Measurements from ENCODE around the gene TPD52L2.
"Not testable (repeated sequence)": the region's sequence is repeated elsewhere in the genome, so short reads cannot be mapped to it uniquely, and the experiment has no call there.

The TPD52L2 gene

DNA sequence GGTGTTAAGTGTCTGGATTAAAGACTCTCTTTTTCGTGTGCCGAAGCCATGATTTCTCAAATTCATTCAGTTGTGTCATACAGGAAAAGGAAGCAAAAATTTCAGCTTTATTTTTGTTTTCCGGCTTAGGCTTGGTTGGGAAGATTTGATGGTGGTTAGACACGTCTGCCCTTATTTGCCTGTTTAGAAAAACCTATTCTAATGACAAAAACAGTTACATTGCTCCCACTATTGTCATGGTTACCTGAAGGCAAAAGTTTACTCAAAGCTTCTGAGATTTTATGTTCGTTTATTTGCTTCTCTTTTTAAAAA is 30.8 kb downstream of the TPD52L2 start:
- DNase-seq (ENCODE audit: low spot score): peak; percentile 32

DNA sequence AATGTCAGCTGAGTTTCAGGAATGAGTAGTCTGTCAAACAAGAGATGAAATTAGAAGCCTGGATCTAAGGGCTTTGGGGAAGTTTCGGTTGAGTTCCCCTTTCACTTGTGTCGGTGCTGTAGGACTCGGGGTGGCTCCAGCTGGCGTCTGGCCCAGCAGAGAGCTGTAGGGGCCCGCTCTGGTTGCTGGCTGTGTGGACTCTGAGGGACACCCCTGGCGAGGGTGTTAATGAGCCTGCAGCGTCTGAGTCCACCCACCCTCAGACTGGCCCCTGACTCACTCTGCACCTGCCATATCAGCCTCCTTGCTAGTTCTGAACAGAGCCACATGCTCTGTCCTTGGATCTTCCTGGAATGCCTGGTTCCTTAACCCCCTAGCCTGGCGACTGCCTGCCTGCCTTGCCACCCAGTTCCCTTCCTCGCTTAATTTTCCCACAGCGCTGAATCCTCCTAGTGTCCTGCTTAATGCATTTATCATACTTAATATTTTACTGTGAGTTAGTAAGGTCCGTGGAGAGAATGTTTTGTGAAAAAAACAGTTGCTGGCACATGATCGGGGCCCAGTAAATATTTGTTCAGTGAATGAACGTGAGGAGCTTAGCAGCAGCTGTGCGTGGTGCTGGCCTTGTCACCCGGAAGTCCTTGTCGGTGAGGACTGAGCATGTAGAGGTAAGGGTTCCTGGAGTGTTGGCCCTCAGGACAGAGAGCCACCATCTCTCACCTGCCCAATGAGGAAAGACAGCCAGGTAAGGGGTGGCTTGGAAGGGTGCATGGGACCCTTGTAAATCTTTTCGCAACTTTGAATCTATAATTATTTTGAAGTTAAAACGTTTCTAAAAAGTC is 31.4 kb downstream of the TPD52L2 start:
- peak; percentile 71 for DNase-seq (ENCODE audit: low spot score)

DNA sequence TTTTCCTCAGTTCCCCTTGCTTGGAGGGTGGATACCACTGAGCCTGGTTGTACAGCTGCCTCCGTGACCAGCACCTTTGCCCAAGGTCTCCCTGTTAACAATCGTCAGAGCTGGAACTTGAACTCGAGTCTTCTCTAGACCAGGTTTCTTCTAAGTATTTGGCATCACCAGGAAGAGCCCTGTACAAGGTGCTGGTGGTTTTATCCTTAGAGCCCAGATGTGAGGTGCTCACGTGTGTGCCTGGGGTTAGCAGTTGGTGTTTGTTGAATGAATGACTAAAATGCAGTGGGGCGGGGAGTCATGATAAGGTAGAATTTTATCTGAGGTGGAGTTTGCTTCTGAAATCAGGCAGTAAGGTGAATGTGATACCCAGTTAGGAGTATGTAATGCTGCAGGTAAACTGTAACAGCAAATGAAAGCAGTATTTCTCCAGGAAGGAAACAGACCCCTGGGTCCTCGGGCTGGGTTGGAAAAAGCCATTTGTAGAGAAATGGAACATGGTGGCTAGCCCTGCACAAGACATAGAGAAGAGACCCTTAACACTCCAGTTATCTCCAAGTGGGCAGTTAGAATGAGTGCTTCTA is 33.0 kb downstream of the TPD52L2 start:
- no peak for DNase-seq (ENCODE audit: low spot score)

DNA sequence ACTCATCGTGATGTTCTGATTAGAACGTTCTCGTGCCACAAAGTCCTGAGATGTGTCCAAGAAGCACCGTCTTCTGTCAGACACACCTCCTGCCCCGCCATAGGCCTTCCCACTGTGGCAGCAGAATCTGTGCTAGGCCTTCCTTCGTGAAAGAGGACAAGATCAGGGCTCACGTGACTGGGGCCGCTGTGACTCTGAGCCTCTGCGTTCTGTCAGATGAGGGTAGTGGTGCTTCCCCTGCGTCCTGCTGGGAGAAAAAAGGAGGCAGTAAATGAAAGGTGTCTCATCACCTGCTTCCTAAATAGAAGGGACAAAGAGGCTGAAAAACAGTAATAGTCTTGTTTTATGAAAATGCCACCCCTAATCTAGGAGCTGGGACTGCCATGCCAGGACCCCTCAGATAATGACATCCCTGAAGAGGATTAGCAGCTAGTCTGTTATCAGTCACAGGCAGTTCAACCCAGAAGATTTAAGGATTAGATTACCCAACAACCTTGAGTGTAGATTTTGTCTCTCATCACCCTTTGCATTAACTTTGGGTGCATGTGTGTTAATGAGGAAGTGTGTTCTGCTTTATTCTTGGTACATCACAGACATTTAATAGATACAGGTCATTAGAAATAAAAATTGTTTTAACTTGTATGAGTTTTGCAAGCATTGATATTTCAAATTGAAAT is 34.0 kb downstream of the TPD52L2 start:
- no peak for DNase-seq (ENCODE audit: low spot score)

DNA sequence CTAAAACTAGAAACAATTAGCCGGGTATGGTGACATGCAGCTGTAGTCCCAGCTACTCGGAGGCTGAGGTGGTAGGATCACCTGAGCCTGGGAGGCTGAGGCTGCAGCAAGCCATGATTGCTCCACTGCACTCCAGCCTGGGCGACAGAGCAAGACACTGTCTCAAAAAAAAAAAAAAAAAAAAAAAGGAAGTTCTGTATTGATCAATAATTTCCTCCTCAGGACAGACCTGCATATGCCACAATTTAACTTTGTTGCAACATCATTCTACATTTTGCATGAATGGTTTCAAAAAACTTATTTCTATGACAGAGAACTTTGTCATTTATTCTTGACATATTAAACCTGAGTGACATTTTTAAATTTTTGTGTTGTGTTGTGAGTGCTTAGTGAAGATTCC is 35.3 kb downstream of the TPD52L2 start:
- DNase-seq (ENCODE audit: low spot score): no peak

DNA sequence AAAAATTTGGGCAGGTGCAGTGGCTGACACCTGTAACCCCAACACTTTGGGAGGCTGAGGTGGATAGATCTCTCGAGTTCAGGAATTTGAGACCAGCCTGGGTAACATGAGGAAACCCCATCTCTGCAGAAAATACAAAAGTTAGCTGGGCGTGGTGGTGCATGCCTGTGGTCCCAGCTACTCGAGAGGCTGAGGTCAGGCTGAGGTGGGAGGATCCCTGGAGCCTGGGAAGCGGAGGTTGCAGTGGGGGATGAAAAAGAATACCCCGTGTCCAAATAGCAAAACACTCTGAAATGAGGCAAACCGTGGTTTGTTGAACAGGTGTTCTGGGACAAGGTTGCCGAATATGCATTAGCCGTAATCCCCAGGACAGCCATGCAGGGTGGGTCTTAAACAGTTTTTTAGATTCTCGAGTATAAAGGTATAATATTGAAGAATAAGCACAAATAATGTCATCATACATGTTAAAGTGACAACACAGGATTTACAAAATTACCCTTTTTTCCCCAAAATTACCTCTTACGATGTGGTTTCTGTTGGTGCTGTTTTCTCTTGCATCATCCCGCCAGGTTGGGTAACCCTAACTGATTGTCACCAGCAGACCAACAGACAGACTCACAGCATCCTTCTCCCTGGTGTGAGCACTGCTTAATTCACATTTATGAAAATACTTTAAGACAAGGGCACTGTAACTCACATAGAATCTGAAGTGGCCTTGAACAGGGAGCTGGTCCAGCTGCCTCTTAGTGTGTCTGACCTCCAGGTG is 38.9 kb downstream of the TPD52L2 start:
- DNase-seq (ENCODE audit: low spot score): no peak

DNA sequence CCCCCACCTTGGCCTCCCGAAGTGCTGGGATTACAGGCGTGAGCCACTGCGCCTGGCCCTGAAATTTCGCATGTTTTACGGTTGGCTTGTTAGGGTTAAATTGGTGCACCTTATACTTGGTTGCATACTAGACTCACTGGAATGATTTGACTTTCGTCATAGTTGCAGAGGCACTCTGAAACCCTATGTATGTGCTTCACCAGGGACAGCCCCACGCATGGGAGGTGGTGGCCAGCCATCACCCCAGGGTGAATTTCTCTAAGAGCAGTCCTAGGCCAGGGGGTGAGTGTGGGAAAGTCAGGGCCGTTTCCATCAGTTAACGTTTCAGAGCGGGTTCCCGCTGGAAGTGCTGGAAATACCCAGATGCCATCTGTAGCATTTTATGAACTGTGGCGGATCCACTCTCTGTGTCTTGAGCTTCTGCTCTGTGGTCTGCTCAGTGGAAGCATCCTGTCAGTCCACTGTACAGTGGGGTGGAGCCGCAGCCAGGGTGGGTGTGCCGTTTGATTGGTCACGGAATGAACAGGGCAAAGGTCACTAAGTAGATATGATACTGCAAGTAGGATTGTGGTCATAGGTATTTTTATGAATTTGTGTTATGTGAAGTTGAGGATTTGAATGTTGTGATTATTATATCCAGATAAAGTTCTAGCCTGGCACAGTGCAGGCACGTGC is 43.1 kb downstream of the TPD52L2 start:
- DNase-seq (ENCODE audit: low spot score): peak; percentile 29

DNA sequence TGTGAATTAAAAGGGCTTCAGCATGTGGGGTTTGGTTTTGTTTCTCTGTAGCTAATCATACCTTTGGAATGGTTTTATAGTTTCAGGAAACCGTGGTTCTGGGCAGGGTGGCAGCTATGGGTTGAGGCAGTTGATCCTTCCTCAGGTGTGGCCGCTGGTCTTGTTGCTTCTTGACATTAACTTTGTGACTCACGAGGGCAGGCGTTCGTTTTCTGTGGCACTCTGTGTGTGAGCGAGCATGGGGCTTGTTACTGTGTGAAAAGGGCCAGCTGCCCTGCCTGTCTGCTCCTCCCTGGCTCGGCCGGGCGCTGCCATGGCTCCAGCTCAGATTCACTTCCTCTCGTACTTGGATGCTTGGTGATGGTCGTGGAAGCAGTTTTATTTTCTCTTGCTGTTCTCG is 46.1 kb downstream of the TPD52L2 start:
- peak; percentile 87 for DNase-seq (ENCODE audit: low spot score)

DNA sequence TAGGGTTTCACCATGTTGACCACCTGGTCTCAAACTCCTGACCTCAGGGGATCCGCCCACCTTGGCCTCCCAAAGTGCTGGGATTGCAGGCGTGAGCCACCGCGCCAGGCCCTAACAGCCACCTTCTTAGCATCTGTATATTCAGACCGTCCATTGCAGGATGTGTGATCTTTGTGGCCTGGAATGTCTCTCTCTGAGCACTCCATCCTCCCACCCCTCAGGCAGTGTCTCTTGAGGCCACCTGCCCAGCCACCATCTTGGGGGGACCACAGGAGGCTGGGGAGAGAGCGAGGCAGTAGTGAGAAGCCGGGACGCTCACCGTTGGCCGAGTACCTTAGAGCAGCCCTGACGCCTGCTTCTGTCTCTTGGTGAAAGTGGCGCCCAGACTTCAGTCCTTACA is 48.7 kb downstream of the TPD52L2 start:
- no peak for DNase-seq (ENCODE audit: low spot score)

DNA sequence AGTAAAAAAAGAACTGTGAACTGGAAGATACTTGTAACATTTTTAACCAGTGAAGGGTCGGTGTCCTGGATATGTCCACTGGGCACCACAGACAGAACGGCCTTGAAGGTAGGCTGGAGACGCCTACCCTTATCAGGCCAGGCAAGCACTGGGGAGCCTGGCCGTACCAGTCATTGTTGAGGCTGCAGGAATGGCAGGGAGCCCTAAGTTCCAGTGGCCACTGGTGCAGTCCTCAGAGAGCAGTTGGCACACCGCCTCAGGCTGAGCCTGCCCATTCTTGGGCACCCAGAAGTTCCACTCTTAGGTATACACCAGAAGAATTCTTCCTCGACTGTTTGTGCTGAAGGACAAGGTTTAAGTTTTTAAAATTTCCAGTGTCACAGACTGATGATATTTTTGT is 50.4 kb downstream of the TPD52L2 start:
- no peak for DNase-seq (ENCODE audit: low spot score)

DNA sequence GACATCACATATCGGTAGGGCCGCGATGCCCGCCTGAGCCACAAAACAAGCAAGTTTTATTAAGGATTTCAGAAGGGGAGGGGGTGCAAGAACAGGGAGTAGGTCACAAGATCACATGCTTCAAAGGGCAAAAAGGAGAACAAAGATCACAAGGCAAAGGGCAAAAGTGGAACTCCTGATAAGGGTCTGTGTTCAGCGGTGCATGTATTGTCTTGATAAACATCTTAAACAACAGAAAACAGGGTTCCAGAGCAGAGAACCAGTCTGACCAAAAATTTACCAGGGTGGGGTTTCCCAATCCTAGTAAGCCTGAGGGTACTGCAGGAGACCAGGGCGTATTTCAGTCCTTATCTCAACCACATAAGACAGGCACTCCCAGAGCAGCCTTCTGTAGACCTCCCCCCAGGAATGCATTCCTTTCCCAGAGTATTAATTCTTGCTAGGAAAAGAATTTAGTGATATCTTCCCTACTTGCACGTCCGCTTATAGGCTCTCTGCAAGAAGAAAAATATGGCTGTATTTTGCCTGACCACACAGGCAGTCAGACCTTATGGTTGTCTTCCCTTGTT is 51.4 kb downstream of the TPD52L2 start:
- DNase-seq (ENCODE audit: low spot score): not testable (repeated sequence)

DNA sequence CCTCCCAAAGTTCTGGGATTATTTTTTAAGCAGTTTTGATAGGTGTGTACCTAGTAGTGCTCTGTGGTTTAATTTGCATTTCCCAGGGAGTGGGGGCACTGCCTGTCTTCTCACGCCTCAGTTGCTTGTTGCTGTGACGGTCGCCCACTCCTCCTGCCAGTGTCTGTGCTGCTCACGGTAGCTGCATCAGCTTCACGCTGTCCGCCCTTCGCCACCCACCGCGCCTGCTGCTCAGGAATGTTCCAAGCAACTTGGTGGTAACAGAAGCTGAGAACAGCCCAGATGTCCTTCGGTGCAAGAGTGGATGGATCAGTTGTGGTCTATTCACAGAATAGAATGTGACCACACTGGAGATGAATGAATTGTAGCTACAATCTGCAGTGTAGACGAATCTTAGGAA is 52.7 kb downstream of the TPD52L2 start:
- peak; percentile 46 for DNase-seq (ENCODE audit: low spot score)

DNA sequence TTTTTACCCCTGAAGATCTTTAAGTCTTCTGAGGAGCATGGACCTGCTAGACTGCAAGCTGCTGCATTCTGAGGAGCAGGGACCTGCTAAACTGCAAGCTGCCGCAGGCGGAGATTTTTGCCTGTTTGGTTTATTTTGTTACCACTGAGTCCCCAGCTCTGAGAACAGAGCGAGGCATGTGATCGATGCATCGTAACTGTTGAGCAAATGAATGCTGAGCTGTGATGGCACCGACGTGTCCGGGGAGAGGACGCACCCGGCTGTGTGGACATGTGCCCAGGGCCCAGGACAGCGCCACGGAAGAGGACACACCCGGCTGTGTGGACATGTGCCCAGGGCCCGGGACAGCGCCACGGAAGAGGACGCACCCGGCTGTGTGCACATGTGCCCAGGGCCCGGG is 54.1 kb downstream of the TPD52L2 start:
- DNase-seq (ENCODE audit: low spot score): no peak

DNA sequence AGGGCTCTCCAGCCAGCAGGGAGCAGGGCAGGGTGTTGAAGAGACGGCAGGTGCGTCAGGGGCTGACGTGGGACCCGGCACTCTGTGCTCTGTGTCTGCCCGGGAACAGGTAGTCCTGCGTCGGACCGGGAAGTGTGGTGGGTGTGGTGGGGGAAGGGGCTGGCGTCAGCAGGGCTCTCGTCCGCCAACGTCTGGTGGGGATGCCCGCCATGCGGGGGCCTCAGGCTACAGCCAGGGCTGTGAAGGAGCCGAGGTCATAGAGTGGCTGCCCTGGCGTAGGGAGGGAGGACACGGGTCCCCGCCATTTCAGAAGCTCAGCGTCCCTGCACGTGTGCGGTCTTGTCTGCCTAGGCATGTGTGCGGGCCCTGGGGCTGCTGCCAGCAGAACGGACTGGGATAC is 55.2 kb downstream of the TPD52L2 start:
- DNase-seq (ENCODE audit: low spot score): no peak

DNA sequence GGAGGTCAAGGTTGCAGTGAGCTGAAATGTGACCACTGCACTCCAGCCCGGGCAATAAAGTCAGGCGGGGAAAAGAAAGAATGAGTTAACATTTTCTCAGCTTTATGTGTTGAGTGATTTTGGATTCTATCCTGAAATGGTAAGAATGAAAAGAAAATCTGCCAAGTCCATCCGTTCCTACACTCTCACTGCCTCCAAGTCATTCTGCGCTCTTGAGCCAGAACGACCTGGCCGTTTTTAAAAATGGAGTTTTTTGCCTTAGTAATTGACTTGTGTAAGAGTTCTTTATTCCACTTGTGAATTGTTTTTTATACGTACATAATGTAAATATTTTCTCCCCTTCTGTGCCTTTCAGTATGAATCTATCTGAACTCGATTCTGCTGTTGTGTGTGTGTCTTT is 58.6 kb downstream of the TPD52L2 start:
- DNase-seq (ENCODE audit: low spot score): no peak

DNA sequence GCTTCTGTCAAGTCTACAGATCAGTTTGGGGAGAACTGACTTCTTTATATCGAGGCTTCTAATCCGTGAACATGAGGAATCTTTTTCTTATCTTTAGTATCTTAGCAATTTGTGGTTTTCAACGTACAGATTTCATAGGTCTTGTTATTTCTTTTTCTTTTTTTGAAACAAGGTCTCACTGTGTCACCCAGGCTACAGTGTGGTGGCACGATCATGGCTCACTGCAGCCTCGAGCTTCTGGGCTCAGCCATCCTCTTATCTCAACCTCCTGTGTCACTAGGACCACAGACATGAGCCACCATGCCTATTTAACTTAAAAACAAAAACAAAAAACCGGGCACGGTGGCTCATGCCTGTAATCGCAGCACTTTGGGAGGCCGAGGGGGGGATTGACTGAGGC is 59.2 kb downstream of the TPD52L2 start:
- no peak for DNase-seq (ENCODE audit: low spot score)

DNA sequence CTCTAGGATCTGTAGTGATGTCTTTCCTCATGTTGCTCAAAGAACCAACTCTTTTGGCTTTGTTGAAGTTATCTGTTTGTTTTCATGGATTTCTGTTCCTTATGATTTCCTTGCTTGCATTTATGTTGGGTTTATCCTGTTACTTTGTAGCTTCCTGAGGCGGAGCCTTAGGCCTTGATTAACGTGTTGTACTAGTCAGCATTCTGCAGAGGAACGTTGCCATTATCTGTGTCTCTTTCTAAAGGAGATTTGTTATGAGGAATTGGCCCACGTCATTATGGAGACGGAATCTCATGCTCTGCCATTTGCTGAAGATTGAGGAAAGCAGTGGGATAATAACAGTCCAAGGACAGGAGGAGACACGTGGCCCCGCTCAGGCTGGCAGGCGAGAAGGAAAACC is 61.2 kb downstream of the TPD52L2 start:
- no peak for DNase-seq (ENCODE audit: low spot score)

DNA sequence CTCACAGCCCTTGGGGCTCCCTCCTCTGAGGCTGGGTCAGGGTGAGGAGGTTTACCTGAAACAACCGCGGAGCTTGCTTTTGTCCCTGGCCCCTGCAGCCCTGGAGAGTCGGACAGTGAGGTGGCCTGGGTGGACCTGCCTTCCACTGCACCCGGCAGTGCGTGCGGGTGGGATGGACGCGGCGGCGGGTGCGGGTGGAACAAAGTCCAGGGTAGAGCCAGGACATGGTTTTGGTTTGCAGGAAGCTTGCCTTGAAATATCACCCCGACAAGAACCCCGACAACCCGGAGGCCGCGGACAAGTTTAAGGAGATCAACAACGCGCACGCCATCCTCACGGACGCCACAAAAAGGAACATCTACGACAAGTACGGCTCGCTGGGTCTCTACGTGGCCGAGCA is 64.0 kb downstream of the TPD52L2 start:
- no peak for DNase-seq (ENCODE audit: low spot score)

DNA sequence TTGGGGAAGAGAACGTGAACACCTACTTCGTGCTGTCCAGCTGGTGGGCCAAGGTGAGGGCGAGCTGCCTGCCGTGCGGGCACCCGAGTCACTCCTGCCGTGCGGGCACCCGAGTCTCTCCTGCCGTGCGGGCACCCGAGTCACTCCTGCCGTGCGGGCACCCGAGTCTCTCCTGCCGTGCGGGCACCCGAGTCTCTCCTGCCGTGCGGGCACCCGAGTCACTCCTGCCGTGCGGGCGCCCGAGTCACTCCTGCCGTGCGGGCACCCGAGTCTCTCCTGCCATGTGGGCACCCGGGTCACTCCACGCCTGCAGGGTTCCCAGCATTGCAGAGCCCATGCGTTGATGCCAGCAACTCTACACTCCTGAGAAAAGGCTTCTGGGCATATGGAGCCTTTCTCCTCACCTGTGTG is 64.4 kb downstream of the TPD52L2 start:
- not testable (repeated sequence) for DNase-seq (ENCODE audit: low spot score)

DNA sequence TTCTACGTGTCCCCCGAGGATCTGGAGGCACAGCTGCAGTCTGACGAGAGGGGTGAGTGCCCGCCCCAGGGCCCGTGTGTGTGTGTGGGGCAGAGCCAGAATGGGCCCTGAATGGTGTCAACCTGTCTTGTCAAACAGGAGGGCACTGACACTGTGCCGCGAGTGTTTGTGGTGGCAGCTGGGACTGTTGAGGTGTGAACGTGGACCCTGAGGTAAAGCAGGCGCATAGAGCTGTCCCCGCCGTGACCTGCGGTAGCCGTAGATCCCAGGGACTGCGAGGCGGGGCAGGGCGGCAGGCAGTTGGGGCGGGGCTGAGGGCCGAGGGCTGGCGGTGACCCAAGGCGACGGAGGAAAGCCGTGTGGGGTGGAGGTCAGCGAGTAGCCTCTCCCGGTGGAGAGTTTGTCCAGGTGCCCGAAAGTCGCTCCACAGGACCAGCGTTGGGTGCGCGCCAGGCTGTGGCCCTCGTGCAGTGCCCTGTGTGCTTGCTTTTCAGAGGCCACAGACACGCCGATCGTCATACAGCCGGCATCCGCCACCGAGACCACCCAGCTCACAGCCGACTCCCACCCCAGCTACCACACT is 66.0 kb downstream of the TPD52L2 start:
- DNase-seq (ENCODE audit: low spot score): no peak

DNA sequence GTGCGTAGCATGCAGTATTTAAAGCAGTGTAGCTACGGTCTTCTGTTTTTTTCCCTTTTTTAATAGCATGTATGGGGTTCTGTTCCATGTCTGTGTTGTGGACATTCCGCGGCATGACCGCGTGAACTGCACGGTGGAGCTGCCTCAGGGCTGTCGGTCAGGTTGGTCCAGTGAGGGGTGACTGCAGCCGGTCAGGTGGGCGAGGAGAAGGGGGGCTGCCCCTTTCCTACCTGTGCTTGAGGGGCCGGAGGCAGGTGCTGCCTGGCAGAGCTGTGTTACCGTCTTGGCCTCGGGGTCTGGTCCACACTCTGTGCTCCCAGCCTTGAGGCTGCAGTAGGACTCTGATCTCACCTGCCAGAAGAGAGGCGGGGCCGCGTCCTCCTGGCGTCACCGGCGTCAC is 66.7 kb downstream of the TPD52L2 start:
- DNase-seq (ENCODE audit: low spot score): no peak
